ENCODE results near the gene ARHGAP31.

The ARHGAP31 gene

DNA sequence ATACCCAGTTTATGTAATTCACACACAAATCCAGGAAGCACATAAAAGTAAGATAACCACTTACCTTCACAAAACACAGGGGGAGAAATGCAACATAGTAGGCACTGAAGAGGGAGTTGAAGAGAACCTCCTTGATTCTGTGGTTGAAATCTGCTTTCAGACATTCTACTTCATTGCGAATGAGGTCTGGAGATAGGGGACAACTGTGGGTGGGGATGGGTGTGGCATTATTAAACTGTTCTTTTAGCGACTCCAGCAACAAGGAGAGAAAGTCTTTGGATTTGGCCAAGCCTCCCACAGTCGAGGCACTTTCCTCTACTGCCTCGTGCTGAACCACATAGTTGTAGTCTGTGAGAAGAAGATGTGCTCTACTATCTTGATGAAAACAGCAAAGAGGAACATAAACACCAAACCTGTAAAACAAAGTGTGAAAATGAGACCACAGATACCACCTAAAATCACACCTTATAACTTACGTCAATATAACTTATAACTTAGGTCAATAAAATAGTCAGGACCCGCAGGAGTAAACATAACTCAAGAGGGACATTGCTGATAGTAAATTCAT is 143.6 kb downstream of the ARHGAP31 start:
- TF ChIP-seq, protein P1, sequence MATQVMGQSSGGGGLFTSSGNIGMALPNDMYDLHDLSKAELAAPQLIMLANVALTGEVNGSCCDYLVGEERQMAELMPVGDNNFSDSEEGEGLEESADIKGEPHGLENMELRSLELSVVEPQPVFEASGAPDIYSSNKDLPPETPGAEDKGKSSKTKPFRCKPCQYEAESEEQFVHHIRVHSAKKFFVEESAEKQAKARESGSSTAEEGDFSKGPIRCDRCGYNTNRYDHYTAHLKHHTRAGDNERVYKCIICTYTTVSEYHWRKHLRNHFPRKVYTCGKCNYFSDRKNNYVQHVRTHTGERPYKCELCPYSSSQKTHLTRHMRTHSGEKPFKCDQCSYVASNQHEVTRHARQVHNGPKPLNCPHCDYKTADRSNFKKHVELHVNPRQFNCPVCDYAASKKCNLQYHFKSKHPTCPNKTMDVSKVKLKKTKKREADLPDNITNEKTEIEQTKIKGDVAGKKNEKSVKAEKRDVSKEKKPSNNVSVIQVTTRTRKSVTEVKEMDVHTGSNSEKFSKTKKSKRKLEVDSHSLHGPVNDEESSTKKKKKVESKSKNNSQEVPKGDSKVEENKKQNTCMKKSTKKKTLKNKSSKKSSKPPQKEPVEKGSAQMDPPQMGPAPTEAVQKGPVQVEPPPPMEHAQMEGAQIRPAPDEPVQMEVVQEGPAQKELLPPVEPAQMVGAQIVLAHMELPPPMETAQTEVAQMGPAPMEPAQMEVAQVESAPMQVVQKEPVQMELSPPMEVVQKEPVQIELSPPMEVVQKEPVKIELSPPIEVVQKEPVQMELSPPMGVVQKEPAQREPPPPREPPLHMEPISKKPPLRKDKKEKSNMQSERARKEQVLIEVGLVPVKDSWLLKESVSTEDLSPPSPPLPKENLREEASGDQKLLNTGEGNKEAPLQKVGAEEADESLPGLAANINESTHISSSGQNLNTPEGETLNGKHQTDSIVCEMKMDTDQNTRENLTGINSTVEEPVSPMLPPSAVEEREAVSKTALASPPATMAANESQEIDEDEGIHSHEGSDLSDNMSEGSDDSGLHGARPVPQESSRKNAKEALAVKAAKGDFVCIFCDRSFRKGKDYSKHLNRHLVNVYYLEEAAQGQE (IDR thresholded peaks at IDR 0.05; ENCODE audit: insufficient read depth in 1 of 2, low read depth in 2 of 2, low read length in 2 of 2), result no peak
- TF ChIP-seq FOXP2 (optimal IDR thresholded peaks at IDR 0.05; ENCODE audit: borderline replicate concordance, extremely low read depth, extremely low read length, insufficient read depth), result no peak
- TF ChIP-seq SIN3A (IDR thresholded peaks at IDR 0.05; ENCODE audit: borderline replicate concordance, insufficient read depth, low read length), result no peak
- no peak for TF ChIP-seq POLR2AphosphoS5 (IDR thresholded peaks at IDR 0.05; ENCODE audit: low read depth, low read length)
- TF ChIP-seq TAF1 (IDR thresholded peaks at IDR 0.05; ENCODE audit: borderline replicate concordance, insufficient read depth, low read length), result no peak

DNA sequence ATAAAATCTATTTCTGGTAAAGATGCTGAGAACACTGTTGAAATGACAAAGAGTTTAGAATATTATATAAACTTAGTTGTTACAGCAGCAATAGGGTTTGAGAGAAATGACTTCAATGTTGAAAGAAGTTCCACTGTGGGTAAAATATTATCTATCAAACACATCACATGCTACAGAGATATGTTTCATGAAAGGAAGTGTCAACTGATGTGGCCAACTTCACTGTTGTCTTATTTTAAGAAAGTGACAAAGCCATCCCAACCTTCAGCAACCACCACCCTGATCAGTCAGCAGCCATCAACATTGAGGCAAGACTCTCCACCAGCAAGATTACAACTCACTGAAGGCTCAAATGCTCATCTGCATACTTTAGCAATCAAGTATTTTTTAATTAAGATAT is 149.0 kb downstream of the ARHGAP31 start:
- TF ChIP-seq, protein P1 (IDR thresholded peaks at IDR 0.05; ENCODE audit: insufficient read depth in 1 of 2, low read depth in 2 of 2, low read length in 2 of 2), result no peak
- TF ChIP-seq FOXP2 (optimal IDR thresholded peaks at IDR 0.05; ENCODE audit: borderline replicate concordance, extremely low read depth, extremely low read length, insufficient read depth), result no peak
- TF ChIP-seq POLR2AphosphoS5 (IDR thresholded peaks at IDR 0.05; ENCODE audit: low read depth, low read length), result no peak
- TF ChIP-seq TAF1 (IDR thresholded peaks at IDR 0.05; ENCODE audit: borderline replicate concordance, insufficient read depth, low read length), result no peak
- TF ChIP-seq SIN3A (IDR thresholded peaks at IDR 0.05; ENCODE audit: borderline replicate concordance, insufficient read depth, low read length), result no peak

- TF ChIP-seq FOXP2 (optimal IDR thresholded peaks at IDR 0.05; ENCODE audit: borderline replicate concordance, extremely low read depth, extremely low read length, insufficient read depth) (no peak), TAF1 (IDR thresholded peaks at IDR 0.05; ENCODE audit: borderline replicate concordance, insufficient read depth, low read length) (no peak), POLR2AphosphoS5 (IDR thresholded peaks at IDR 0.05; ENCODE audit: low read depth, low read length) (no peak), SIN3A (IDR thresholded peaks at IDR 0.05; ENCODE audit: borderline replicate concordance, insufficient read depth, low read length) (no peak)
- TF ChIP-seq, protein P1 (IDR thresholded peaks at IDR 0.05; ENCODE audit: insufficient read depth in 1 of 2, low read depth in 2 of 2, low read length in 2 of 2), result no peak
Measured at GRCh38 chr3:119444590-119444989, 150.4 kb downstream of the ARHGAP31 start.

GRCh38 chr3:119453822-119454221 is 159.6 kb downstream of the ARHGAP31 start:
- no peak for TF ChIP-seq SIN3A (IDR thresholded peaks at IDR 0.05; ENCODE audit: borderline replicate concordance, insufficient read depth, low read length)
- TF ChIP-seq, protein P1 (IDR thresholded peaks at IDR 0.05; ENCODE audit: insufficient read depth in 1 of 2, low read depth in 2 of 2, low read length in 2 of 2), result no peak
- no peak for TF ChIP-seq TAF1 (IDR thresholded peaks at IDR 0.05; ENCODE audit: borderline replicate concordance, insufficient read depth, low read length)
- TF ChIP-seq POLR2AphosphoS5 (IDR thresholded peaks at IDR 0.05; ENCODE audit: low read depth, low read length), result no peak
- TF ChIP-seq FOXP2 (optimal IDR thresholded peaks at IDR 0.05; ENCODE audit: borderline replicate concordance, extremely low read depth, extremely low read length, insufficient read depth), result no peak

All from PFSK-1 (cell line).